GM21528 (cell line): ENCODE results near the gene AKAP9.
"Not testable (repeated sequence)": the region's sequence is repeated elsewhere in the genome, so short reads cannot be mapped to it uniquely, and the experiment has no call there.

Source experiments
- ATAC-seq: cut with Tn5 transposase; IDR thresholded peaks from one replicate; pipeline ENCODE4 v1.9.1; 2021; ENCODE audit warnings: mild to moderate bottlenecking, moderate library complexity; ENCODE audit not compliant: unreplicated experiment, low FRiP score

Gene AKAP9

DNA sequence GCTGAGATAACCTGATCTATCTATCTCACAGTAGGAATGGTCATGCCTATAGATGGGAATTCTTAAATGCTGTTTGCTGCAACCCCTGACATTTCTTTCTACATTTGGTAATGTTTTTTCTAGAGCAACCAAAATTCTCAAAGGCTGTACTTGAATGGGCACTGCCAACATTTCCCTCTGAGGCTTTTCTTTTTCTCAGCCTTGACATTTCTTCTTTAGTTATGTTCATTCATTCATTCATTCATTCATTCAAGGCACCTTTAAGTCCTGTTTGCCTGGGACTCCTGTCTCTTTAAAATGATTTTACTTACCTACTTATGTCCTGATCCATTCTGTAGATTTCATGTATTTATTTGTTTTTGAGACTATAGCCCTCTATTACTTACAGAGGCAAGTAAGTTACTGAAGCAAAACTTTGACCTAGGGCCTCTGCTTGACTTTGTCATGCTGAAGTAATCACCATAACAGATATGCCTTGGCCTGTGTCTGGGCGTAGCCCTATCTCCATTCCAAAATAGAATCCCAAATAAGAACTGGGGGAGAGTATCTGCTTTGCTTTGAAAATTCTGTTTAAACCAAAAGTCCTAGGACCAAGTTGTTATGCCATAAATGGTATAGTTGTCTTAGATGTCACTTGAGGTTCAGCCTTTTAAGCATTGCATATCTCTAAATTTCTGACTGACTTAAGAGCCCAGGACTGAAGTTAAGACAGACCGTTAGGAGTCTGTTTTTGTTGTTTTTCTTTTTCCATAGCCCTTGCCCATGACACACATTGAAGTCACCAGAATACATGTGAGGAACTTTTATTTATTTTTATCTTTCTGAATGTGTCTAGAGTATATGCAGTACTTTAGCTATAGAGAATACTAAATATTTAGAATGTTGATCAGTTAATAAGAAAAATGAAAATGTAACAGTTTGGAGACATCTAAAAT is 59.2 kb downstream of the AKAP9 start:
- no peak for ATAC-seq

DNA sequence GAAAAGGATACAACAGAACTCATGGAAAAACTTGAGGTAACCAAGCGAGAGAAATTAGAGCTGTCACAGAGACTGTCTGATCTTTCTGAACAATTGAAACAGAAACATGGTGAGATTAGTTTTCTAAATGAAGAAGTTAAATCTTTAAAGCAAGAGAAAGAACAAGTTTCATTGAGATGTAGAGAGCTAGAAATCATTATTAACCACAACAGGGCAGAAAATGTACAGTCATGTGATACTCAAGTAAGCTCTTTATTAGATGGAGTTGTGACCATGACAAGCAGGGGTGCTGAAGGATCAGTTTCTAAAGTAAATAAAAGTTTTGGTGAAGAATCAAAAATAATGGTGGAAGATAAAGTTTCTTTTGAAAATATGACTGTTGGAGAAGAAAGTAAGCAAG is 62.1 kb downstream of the AKAP9 start:
- ATAC-seq = peak; percentile 79

DNA sequence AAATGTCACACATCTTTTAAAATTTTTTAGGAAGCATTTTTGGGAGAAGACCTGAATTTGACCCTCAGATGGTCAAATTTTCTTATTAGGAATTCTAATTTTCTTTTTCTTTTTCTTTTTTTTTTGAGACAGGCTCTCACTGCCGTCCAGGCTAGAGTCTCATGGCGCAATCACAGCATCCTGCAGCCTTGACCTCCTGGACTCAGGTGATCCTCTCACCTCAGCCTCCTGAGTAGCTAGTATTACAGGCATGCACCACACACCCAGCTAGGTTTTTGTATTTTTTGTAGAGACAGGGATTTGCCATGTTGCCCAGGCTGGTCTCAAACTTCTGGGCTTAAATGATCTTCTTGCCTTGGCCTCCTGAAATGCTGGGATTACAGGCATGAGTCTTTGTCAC is 65.4 kb downstream of the AKAP9 start:
- ATAC-seq = no peak

DNA sequence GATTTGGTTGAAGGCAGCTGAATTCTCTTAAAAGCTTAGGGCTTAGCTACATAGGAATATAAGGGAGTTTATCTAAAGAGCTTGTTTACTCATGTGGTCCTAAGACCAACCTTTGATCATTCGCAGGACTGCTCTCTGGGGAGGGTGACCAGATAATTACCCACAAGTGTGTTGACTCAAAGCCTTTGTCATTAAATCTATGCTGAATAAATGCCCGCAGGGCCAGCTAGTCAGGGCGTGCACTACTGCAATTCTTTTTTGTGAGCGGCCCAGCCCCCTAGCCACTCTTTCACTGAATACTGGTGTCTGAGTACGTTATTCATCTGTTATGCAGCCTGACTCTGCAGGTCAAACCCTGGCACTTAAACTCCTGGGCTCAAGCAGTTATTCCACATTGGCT is 69.6 kb downstream of the AKAP9 start:
- ATAC-seq = no peak

DNA sequence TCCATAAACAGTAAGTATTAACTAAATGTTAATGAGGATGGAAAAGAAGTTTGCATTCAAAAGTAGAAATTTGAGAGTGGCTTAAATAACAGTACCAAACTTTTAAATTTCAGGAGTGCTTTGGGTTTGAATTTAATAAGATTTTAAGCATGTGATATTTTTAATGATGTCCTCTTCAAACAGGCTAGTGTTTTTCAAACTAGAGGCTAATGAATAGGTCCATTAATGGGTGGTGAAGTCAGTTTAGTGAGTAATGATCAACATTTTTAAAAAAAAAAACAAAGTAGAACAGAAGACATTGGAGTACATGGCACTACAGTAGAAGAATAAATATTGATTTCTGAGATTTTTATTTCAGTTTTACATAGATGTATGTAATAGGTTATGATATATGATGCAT is 72.9 kb downstream of the AKAP9 start:
- no peak for ATAC-seq

DNA sequence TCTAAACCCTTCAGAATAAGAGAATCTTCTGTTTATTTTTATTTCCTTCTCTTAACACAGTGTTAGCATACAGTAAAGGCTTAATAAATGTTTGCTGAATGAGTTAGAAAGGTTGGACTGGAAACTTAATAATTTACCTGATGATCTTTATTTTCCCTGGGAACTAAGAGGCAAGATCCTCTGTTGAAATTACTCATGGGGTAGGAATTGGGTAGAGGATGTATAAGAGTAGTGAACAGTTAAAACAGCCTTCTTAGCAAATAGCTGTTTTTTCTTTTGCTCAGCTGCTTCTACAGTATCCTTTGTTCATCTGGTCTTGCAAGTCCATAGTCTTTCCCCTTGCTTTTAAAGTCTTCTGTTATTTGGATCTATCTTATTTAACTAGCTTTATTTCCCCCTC is 80.0 kb downstream of the AKAP9 start:
- no peak for ATAC-seq

DNA sequence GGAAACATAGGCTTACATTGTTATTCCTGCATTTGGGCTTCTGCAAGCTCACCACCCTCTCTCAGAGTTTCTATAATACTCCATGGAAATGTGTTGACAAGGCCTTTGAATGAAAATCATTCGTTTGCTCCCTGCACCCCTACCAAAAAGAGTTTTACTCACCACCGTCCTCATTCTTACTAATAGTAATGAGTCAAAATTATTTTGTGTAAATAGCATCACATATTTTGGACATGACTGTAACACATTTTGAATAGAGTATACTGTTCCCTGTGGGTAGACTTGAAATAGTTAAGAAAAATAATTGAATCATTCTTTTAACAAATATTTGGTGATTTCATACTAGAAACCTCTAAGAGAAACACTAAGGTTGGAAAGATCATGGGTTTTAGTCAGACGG is 84.6 kb downstream of the AKAP9 start:
- ATAC-seq = no peak

DNA sequence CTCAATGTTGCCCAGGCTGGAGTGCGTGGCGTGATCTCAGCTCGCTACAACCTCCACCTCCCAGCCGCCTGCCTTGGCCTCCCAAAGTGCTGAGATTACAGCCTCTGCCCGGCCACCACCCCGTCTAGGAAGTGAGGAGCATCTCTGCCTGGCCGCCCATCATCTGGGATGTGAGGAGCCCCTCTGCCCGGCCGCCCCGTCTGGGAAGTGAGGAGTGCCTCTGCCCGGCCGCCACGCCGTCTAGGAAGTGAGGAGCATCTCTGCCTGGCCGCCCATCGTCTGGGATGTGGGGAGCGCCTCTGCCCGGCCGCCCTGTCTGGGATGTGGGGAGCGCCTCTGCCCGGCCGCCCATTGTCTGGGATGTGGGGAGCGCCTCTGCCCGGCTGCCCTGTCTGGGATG is 86.0 kb downstream of the AKAP9 start:
- not testable (repeated sequence) for ATAC-seq

DNA sequence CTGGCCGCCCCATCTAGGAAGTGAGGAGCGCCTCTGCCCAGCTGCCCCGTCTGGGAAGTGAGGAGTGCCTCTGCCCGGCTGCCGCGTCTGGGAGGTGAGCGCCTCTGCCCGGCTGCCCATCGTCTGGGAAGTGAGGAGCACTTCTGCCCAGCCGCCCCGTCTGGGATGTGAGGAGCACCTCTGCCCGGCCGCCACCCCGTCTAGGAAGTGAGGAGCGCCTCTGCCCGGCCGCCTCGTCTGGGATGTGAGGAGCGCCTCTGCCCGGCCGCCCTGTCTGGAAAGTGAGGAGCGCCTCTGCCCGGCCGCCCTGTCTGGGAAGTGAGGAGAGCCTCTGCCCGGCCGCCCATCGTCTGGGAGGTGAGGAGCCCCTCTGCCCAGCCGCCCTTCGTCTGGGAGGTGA is 86.5 kb downstream of the AKAP9 start:
- not testable (repeated sequence) for ATAC-seq

DNA sequence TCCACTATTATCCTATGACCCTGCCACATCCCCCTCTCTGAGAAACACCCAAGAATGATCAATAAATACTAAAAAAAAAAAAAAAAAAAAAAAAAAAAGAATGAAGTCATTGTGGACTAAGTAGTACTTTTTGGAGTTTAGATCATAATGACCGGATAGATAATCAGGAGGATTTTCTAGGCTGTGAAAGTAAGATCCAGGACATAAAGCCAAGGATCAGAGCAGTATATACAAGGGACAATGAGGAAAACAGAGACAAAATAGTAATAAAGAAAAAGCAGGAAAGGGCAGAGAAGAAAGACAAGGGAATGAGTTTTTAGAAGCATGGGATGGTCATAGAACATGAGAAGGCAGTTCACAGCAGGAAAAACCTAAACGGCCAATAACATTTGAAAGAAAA is 87.6 kb downstream of the AKAP9 start:
- ATAC-seq = no peak

DNA sequence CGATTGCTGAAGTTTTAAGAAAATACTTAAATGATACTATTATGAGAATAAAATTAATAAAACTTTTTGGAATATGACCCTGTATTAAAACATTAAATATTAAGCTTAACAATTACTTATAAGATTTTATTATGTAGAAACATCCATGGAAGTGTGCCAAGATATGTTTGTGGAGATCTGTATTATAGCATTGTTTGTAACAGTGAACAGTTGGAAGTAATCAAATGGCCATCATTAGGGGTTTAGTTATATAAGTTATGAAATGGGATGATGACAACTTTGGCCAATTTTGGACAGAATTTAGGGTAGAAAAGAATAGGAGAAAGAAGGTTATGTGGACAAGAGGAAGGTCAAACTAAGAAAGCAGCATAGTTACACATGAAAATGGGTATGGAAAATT is 88.0 kb downstream of the AKAP9 start:
- no peak for ATAC-seq

DNA sequence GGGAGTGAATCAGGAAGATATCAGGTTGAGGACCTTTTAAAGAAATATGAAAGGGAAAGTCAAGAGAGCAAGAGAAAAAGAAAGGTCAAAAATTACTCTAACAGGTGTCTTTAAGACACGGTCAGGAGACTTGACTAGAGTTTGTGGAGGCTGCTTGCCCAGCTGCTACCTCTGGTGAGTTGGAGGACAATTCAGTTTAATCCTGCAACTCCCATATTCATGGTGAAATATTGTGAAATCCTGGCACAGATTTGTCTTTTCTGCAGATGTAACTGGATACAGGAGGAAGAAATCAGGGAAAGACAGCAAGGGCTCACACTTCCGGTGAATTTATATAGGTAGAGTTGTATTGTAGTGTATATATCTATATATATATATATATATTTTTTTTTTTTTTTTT is 93.5 kb downstream of the AKAP9 start:
- no peak for ATAC-seq

DNA sequence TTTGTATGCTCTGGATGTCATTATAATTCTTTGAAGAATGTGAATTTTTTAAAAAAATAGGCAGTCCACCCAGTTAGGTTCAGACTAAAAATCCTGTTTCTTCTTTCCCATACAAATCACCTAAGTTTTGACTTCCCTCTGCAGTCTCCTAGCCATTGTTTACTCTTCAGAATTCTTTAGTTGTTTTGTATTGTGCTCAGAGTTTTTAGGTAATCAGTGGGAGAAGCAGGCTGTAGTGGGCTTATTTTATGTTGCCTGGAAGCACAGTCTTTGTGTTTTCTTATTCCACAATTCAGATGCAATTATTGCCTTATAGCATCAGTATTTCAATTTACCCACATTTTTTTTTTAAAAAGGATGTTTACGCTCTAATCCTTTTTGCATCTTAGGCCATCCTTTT is 94.9 kb downstream of the AKAP9 start:
- no peak for ATAC-seq

DNA sequence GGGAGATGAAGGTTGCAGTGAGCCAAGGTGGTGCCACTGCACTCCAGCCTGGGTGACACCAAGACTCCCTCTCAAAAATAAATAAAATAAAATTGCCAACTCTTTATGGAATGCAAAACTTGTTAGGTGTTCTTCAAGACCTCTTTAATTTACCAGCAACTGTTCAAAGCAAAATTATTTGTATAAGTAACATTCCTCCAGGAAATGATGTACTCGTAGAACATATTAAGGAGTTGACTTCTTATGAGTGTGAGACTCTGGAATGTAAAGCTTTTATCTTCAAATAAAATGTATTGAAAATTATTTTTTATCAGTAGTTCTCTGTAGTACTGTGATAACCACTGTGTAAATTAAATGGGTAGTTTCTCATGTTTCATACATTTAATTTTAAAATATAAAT is 99.2 kb downstream of the AKAP9 start:
- ATAC-seq = no peak

DNA sequence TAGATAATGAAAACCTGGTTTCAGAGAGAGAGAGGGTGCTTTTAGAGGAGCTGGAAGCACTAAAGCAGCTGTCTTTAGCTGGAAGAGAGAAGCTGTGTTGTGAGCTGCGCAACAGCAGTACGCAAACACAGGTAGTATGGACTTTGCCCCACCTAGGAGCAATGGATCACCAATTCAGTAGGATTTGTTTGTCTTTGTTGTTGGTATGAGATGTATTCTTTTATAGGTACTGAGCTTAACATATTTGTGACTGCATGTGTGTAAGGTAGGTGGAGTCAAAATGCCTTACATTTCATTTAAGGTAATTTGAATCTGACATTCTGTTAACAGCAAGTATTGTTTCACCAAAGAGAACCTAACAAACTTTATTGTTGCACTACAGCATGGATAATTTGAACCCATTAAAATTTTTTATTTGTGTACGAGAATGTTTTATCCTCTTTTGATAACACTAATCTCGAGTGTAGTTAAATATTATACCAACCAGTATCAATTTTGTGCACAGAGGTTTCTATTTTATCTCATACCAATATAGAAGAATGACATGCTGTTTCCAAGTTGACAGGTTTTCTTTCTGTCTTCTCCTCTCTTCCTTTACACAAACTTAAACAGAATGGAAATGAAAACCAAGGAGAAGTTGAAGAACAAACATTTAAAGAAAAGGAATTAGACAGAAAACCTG is 101.5 kb downstream of the AKAP9 start:
- no peak for ATAC-seq

DNA sequence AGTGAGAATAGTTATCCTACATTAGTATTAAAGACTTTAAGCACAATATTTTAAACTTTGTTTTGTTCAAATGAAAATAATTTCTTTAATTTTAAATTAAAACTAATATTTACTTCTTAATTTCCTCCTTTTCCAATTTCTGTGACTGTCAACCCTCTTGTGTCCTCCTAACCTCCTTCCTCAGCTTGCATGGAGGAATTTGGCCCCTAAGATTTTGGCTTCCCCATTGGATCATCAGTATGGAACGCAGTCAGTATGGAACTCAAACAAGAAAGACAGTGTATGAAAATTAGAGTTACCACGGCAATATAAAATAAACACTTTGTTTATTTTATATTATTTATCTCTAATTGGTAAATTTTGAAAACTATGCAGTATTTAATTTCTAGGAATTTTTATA is 102.4 kb downstream of the AKAP9 start:
- no peak for ATAC-seq

DNA sequence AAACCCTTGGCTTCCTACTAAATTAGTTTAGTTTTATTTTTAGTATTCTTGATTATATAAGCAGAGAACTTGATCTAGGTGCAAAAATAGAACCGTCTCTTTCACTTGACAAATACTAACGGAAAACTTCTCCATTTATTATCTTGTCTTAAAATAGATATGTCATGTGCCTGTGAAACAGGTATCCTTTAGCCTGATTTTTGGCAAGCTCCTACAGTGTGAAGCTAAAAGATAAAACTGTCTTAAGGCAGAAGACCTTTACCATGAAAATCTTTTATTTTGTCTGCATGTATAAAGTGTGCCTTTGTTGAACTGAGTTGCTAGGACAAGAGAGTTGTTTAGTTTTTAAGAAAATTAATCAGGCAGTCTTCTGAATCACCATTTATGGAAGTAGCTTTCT is 103.0 kb downstream of the AKAP9 start:
- ATAC-seq = no peak

DNA sequence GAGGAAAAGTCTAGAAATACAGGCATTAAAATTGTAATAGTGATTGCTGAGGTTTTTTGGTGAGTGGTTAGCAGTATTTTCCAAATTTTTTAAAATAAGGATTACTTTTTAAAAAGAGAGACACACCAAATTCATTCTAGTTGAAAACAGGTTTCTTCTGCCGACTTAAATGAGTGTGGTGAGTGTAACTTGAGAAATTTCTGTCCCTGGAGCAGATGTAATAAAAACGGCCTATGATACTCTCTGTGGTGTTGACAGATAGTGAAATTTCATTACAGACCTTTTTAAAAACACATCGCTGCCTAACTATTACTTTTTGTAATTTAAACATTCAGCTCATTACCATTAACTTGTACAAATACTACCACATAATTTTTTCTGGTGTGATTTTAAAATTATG is 103.5 kb downstream of the AKAP9 start:
- no peak for ATAC-seq

DNA sequence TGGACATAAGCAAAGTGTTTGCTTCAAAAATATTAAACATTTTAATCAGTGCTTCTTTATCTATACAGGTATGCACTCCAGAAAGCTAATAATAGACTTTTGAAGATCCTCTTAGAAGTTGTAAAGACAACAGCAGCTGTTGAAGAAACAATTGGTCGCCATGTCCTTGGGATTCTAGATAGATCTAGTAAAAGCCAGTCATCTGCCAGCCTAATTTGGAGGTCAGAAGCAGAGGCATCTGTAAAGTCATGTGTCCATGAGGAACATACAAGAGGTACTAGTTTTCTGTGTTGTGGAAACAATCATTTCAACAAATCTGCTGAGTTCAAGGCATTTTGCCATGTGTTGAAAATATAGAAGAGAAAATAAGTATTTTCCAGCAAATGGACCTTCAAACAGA is 104.3 kb downstream of the AKAP9 start:
- no peak for ATAC-seq

DNA sequence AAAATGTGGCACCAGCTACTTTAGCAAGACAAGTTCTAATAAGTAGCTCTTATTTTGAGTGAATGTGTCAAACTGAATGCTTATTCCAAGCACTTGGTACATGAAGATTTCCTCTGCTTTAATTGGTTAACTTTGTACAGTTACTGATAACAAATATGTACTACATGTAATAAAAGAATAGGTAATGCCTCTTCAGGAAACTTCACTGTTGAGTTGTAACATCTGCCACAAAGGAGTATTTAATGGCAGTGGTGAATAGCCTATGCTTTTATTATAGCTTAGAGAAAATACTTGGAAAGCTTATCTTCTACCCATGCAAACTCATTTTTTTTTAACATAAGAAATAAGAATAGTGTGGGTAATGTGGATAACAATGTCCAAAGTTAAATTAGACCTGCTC is 111.0 kb downstream of the AKAP9 start:
- no peak for ATAC-seq

DNA sequence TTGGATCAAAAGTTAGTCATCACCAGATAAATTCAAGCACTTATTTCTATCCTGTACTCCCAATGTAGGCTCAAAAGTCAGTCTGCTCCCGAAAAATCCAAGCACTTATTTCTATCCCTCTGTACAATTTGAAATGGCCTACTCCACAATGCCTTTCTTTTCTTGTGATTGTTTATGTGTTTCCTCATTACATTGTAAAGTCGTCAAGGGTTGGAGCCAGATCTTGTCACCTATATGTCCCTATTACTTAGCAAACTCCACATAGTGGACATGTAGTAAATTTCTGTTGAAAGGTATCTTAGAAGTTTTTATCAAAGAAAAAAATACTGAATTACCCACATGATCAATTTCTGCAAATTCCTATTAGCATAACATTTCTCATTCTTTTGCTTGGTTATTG is 111.5 kb downstream of the AKAP9 start:
- no peak for ATAC-seq

DNA sequence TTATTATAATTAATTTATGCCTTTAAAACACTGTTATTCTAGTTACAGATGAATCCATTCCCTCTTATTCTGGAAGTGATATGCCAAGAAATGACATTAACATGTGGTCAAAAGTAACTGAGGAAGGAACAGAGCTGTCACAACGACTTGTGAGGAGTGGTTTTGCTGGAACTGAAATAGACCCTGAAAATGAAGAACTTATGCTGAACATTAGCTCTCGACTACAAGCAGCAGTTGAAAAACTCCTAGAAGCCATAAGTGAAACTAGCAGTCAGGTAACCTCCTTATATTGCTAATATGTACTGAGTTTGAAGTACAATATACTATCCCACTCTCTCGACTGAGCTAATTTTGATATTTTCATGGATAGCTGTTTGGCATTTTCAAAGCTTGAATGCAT is 112.0 kb downstream of the AKAP9 start:
- no peak for ATAC-seq
